Activated CD4-positive, alpha-beta T cell treated with anti-CD3 and anti-CD28 coated beads, Interleukin-2, Interleukin-6, amounts not matched to agents 100 ng/mL and 50 ng/mL, durations not matched to agents 16 hours and 8 hours (primary cell): Measurements from ENCODE around the gene CHP2.
A peak's percentile ranks its signal among the peaks of the same experiment; 100 is the strongest.
"Not testable (repeated sequence)": the region's sequence is repeated elsewhere in the genome, so short reads cannot be mapped to it uniquely, and the experiment has no call there.

ENCODE experiments used
- DNase-seq: peaks from one replicate; pipeline ENCODE4 v3.0.0-alpha.2; 2020

Gene CHP2

DNA sequence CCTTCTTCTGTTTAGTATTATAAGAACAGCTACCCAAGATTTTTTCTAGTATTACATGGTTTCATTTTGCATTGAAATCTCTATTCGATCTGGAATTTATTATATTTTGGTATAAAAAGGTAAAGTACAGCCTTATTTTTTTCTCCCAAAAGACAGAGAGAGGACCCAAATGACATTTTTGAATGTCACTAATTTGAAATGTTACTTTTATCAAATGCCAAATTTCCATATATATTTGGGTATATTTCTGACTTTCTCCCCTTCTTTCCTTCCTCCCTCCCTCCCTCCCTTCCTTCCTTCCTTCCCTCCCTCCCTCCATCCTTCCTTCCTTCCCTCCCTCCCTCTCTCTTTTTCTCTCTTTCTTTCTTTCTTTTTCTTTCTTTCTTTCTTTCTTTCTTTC is 6.2 kb upstream of the CHP2 start:
- DNase-seq, result no peak

DNA sequence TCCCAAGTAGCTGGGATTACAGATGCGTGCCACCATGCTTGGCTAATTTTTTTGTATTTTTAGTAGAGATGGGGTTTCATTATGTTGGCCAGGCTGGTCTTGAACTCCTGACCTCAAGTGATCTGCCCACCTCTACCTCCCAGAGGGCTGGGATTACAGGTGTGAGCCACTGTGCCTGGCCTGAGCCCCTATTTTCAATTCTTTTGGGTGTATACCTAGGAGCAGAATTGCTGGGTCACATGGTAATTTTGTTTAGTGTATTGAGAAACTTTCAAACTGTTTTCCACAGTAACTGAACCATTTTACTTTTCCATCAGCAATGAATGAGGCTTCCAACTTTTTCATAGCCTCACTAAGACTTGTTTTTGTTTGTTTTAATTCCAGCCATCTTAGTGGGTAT is 3.8 kb upstream of the CHP2 start:
- DNase-seq, result not testable (repeated sequence)

DNA sequence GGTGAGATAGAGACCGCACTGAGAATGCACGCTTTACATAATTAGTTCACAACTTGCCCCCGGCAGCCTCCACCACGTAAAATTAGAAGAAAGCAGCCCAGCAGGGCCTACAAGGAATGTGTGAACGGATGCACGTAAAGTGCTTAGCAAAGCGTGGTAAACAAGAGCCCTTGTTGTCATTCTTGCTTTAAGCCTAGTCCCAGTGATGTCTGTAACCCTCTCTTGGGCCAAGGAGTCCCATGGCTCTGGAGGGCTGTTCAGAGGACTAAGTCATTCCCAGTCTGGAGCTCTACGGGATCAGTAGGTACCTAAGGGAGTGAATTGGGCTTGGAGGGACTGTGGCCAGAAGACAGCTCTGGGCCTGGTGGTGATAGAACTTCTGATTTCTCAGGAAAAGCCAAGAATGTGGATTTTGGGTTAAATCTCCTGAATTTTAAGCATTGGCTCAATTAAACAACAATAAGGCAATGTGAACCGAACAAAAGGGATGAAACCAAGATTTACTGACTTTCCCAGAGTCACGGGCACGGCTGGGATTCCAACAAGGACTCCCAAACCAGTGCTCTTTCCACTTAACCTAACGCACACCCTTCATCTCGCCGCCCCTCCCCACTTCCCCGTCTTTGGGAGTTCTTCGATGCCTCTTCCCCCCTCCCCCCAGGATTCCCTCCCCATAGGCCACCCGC is 775 bp upstream of the CHP2 start:
- DNase-seq, result no peak

DNA sequence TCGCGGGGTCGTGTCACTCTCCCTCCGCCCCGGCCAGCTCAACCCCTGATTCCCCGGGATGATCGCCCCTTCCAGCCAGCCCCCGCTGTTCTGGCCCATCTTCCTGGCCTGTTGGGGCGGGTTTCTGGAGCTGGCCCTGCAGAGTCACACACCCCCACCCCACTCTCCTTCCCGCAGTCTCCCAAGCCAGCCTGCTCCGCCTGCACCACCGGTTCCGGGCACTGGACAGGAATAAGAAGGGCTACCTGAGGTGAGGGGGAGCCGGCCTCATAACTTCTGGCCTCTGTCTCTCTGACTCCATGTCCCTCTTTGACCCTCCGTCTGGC is 621 bp downstream of the CHP2 start:
- DNase-seq, result no peak

DNA sequence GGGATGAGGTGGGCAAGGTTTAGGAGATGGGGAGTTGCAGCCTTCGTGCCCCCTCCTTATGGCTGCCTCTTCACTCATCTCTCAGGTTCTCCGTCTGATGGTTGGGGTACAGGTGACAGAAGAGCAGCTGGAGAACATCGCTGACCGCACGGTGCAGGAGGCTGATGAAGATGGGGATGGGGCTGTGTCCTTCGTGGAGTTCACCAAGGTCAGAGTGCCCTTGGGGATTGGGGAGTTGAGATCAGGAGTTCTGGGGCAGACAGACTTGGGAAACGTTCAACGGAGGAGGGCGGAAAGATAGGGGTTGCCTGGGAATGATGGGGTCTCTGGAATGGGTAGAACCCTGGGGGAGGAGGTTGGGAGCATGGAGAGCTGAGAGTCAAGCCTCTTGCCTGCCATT is 2.3 kb downstream of the CHP2 start:
- DNase-seq, result no peak

DNA sequence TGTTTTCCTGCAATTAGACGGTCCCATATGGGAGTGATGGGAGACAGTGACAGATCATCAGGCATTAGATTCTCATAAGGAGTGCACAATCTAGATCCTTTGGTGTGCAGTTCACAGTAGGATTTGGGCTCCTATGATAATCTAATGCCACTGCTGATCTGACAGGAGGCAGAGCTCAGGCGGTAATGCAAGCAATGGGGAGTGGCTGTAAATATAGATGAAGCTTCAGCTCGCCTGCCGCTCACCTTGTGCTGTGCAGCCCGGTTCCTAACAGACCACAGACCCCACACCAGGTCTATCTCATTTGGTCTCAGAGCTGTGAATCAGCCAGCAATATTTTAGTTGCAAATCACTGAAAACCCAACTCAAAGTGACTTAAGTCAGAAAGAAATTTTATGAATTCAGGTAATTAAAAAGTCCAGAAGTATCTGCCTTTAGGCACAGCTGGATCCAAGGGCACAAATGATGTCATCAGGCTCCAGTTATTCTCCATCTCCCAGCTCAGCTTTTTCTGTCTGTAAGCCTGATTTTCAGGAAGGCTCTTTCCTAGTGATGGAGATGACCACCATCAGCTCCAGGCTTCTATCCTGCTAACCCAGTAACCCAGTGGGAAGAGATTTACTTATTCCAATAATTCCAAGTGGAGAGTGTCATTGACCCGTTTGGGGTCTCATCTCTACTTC is 3.3 kb downstream of the CHP2 start:
- DNase-seq, result no peak

DNA sequence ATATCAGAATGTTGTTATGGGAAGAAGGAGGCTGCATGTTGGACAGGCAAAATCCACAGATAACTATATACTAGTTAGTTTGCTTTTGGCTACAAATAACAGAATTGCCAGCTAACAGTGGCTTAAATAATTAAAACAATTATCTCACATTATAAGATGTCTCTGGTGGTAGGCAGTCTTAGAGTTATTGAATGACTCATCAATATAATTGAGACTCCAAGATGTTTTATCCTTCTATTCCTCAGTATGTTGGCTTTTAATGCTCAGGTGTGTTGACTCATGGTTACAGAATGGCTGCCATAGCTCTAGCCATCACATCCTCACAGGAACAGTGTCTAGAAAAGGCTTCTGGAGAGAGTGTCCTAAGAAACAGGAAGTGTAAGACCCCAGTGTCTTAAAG is 11.1 kb downstream of the CHP2 start:
- DNase-seq, result no peak

DNA sequence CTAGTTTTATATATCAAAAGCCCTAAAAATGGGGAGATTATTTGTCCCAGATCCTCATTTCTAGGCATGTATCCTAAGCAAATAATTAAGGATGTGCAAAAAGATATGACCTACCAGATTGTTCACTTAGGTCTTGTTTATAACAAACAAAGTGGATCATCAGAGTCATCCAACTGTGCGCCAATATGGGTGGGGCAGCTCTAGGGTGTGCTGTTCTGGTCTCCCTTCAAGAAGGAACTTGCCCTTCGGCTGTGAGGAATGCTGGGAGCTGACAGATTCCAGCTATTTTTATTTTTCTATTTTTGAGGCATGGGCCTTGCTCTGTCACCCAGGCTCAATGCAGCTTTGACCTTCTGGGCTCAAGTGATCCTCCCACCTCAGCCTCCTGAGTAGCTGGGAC is 13.8 kb downstream of the CHP2 start:
- no peak for DNase-seq

DNA sequence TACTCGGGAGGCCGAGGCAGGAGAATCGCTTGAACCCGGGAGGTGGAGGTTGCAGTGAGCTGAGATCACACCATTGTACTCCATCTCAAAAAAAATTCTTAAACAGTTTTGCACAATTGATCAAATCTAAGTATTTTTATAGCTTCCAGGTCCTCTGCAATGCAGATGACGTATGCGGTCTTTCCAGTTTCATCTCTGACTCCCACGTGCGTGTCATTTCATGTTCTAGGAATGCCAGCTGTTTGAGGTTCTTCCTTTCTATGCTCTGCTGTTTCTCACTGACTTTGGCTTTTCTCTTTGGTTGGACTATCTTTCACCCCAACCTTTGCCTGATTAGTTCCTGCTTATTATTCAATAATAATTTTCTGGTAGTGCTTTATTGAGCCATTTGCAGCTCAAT is 16.2 kb downstream of the CHP2 start:
- no peak for DNase-seq

DNA sequence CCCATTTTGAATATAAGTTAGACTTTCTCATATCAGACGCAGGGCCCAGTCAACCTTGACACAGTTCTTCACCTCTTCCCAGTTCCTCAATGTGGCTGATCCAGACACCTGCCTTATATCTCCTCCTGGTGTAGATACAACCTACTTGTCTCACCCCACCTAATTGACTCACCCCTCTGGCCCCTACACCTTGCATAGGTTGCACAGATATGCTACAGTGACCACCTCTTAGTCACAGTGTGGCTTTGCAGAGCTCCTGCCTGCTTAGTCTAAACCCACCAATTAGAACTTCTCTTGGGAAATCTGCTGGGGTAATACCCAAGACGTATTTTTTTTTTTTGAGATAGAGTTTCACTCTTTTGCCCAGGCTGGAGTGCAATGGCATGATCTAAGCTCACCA is 16.8 kb downstream of the CHP2 start:
- DNase-seq, result no peak

DNA sequence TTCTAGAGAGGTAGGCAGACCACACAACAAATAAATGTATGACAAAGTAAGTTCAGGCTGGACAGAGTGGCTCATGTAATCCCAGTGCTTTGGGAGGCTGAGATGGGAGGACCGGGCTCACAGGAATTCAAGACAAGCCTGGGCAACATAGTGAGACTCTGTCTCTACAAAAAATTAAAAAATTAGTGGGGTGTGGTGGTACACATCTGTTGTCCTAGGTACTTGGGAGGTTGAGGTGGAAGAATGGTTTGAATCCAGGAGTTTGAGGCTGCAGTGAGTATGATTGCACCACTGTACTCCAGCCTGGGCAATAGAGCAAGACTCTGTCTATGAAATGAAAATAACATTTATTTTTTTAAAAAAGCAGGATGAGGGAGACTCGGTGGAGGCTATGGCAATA is 18.5 kb downstream of the CHP2 start:
- DNase-seq, result no peak

DNA sequence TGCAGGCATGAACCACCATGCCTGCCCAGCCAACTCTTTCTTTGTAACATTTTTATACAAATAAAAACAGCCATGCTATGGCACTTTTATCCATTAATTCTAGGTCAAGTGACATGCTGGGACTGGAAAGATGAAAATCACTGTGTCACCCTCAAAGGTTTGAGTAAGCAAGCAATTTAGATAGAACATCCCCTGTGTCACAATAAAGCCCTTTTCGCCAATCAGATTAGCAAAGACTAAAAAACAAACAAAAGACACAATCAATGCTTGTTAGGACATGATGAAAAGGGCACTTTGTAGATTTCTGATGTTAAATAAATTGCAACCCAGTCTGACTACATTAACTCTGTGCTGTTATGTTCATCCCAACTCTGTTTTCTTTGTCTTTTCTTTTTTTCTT is 26.4 kb downstream of the CHP2 start:
- DNase-seq, result no peak

DNA sequence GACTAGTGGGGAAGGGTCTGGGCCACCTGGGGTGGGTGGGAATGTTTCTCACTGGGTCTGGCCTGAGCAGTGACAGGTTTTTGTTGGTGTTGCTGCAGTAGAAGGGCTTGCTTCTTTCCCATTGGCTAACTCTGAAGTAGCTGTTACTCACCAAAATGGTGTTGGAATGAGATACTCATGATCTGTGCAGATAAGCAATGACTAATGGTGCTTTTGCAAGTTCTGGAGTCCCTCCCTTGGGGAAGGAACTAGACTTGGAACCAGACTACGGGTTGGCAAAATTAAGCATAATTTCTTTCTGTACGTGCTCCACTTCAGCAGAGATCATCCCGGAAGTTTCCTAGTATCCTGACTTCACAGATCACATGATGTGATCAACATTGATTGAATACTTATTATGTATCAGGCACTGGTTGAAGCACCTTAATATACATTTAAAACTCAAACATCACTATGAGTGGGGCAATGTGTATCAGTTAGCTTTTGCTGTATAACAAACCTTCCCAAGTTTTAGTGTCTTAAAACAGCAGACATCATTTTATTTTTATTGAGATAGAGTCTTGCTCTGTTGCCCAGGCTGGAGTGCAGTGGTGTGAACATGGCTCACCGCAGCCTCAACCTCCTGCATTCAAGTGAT is 30.1 kb downstream of the CHP2 start:
- no peak for DNase-seq

DNA sequence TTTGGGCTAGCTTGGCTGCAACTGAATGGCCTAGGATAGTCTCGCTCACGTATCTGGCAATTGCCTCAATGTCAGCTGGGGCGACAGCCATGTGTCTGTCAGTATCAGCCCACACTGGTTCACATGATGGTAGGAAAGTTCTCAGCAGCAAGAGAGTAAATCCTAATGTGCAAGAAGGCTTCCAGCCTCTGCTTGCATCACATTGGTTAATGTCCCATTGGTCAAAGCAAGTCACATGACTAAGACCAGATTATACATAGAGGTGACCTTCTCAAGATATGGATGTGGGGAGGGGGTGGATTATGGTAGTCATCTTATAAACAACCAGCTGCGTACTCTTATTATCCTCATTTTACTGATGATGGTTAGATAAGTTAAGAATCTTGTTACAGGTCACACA is 31.0 kb downstream of the CHP2 start:
- no peak for DNase-seq

DNA sequence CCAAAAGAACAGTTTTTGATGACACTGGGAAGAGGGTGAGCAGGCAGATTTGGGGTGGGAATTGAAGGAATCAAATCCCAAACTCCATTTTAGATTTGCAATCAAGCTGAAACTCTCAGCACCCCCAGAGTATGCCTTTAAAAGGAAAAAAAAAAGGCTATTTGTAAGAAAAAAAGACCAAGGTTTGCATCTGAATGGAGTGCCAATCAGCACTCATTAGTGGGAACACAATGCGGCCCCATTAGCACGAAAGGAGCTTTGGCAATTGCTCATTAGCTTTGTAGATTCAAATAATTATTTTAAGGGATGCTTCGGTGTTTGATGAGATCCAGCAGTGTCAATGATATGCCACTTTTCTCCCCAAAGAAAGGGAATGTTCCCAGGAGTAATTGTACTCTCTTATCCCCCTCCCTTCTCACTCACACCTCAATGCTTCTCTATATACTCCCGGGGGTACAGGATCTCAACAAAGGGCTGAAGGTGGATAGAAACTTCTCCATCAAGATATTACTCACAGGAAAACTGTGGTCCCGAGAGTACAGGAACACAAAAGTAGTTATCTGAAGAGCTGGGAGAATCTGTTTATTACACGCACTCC is 32.2 kb downstream of the CHP2 start:
- DNase-seq, result no peak

DNA sequence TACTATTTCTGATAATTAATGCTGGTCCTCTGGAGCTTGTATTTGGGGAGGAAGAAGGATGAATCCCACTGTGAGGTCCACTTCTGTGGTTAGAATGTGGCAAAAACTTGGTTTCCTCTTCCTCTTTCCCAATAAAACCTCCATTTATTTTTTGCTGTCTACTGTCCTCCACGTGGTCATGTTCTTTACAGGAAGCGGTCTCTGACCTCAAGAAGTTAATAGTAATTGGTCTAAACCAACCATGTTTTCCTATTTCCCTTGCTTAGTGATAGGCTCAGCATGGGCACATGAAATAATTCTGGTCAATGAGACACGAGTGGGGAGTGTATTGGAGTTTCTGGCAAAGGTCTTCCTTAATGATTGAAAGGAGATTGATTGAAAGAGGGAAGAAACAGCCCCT is 33.9 kb downstream of the CHP2 start:
- DNase-seq, result no peak

DNA sequence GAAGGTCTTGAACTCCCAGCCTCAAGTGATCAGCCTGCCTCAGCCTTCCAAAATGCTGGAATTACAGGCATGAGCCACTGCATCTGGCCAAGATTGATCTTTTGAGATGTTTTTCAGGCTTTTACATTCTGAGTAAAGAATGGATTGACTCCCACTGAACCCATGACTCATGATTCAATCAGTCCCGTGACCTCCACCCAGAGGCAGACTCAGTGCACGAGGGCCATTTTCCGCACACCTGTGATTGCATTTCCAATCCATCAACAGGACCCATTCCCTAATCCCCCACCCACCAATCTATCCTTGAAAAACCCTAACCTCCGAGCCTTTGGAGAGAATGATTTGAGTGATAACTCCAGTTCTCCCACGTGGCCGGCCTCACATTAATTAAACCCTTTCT is 40.6 kb downstream of the CHP2 start:
- no peak for DNase-seq

DNA sequence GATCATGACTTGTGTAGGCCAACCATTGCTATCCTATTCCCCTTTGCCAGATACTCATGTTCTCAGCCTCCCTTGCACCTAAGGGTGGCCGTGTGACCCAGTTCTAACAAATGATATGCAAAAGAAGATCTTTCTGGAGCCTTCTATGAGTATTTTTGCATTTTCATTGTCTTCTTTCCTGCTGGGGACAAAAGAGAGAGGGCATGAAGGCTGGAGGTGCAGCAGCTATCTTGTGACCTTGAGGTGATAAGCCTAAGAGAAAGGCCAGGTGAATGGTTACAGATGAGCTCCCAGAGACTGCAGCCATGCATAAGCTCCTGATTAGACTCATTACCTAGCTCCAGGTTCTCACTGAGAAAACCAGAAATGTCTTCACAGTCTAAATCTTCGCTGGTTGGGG is 42.1 kb downstream of the CHP2 start:
- DNase-seq, result no peak

DNA sequence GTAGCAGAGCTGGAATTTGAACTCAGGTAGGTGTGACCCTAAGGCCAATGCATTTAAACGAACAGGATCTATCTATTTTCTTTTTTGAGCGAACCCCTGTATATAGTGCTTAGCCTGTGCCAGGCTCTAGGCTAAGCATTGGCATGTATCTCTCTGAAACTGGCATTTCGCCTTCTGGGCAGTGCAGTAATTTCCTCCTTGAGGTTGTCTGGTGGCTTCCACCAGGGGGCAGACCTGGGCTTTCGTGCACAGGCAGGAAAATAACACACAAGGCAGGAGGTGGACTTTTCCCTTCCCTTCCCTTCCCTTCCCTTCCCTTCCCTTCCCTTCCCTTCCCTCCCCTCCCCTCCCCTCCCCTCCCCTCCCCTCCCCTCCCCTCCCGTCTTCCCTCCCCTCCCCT is 46.6 kb downstream of the CHP2 start:
- peak; percentile 82 for DNase-seq

DNA sequence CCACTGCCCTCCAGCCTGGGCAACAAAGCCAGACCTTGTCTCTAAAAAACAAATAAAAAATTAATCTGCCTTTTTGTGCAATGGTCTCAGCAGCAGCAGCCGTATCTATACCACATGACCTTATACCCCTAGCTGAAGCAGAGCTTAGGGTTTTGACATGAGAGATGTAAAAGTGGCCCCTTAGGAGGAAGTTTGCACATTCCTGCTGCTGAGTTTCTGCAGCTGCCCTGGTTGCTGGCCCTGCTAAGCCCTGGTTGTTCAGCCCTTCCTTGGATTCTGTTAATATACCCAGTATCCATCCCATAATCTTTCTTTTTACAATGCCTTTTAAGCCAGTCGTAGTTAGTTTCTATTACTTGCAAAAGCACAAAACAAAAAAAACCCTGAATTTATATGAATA is 48.0 kb downstream of the CHP2 start:
- DNase-seq, result no peak

DNA sequence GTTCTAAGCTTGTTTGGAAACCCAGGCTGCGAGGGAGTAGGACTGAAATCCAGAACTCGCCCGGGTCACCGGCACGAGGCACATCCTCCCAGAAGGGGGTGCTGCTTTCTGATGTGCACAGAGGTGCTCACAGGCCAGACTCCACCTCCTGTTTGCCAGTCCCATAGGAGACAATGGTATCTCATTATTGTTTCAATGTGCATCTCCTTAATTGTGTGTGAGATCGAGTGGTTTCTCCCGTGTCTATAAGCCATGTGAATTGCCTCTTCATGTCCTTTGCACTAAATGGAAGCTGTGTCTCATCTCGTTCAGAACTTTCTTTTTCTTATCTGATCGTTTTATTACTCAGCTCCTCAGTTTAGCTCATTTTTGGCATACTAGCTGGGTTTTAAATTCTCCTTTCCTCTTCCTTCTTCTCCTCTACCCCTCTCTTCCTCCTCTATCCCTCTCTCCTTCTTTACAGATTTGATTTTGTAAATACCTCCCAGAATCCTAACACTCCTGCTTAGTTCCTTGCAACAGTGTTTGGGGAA is 48.8 kb downstream of the CHP2 start:
- DNase-seq, result peak; percentile 83

DNA sequence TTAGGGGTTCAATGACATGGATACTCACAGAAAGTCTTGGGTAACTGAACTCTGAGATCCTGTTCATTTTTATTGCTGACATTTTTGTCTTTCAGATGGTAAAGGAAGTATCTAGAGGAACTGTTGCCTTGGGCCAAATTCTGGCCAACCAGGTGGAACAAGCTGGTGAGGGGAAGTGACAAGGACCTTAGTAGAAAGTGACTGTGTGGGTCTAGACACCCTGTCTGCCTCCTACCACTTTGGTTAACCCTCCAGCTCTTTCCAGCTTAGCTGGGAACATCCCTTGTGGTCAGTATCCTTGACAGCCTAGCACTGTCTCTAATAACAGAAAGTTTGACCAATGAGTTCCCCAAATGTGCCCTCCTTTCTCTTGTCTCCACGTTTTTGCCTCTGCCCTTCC is 52.2 kb downstream of the CHP2 start:
- DNase-seq, result no peak
